Stomach (tissue), 4 donors: ENCODE results near the gene SPSB3.

ENCODE experiments used
- CTCF ChIP-seq, 7 experiments: fragments of 450-650 bp in 4 of 7; fragments of 200-600 bp in 3 of 7; sonication (generic) in 3 of 7; IDR thresholded peaks; one replicate each; pipeline ENCODE4 v1.5.1; 2016 to 2019; ENCODE audit warnings: antibody characterized with exemption in 7 of 7, control low read depth in 2 of 7, mild to moderate bottlenecking in 1 of 7
- POLR2A ChIP-seq, 4 donors: fragments of 450-650 bp; IDR thresholded peaks; one replicate each; pipeline ENCODE4 v1.6.1; 2016; ENCODE audit warnings: antibody characterized with exemption in 4 of 4, control low read depth in 2 of 4, mild to moderate bottlenecking in 1 of 4, moderate library complexity in 1 of 4

GRCh38 chr16:1812732-1813163 is 30.4 kb upstream of the SPSB3 start:
- TF ChIP-seq CTCF (IDR thresholded peaks at IDR 0.05), result peak in 5 of 7 experiments; percentile 31 to 86 (median 50)
- TF ChIP-seq POLR2A (IDR thresholded peaks at IDR 0.05), result no peak
